Caco-2 (cell line): ENCODE measurements around the gene UBXN10. TPM values are rescaled to one million over a fixed set of nuclear protein-coding genes. Genes with fewer than 3 reads are reported as not detected.

Experiments used
- BruUV-seq: library from RNA; stranded (reverse); fragments of 400-500 nt; replicated peaks from 2 replicates; lab custom pipeline; 2021; lab: Mats Ljungman, UMichigan
- CTCF ChIA-PET: fragments of 300-600 bp; sonication (Branson Sonifier 250); formaldehyde crosslinking; loops from one replicate; lab custom pipeline; 2022; ENCODE audit warnings: antibody characterized with exemption; lab: Charles Lee
- POLR2A ChIA-PET: fragments of 300-600 bp; sonication (Branson Sonifier 250); formaldehyde crosslinking; loops from one replicate; lab custom pipeline; 2022; ENCODE audit warnings: antibody characterized with exemption; lab: Charles Lee
- DNase-seq, 2 experiments: peaks; one replicate each; pipeline versions ENCODE4 v3.0.0 to v3.0.0-alpha.2; 2020 to 2022
- H3K27me3 ChIP-seq: replicated peaks from 2 replicates; pipeline ENCODE4 v1.6.0; 2011; ENCODE audit warnings: low read length; ENCODE audit not compliant: control insufficient read depth, insufficient read depth
- H3K36me3 ChIP-seq: 2 replicates; pipeline ENCODE4 v1.5.1; 2011; ENCODE audit warnings: low read length; ENCODE audit not compliant: control insufficient read depth, insufficient read depth
- H3K4me1 ChIP-seq: fragments of 250-450 bp; sonication (Bioruptor Pico); 2 replicates; pipeline ENCODE4 v1.5.1; 2020; ENCODE audit warnings: mild to moderate bottlenecking
- H3K4me3 ChIP-seq: 2 replicates; pipeline ENCODE4 v1.5.1; 2011; ENCODE audit warnings: low read depth, mild to moderate bottlenecking, control low read depth, low read length
- H3K9me3 ChIP-seq: fragments of 250-450 bp; sonication (Bioruptor Pico); 2 replicates; pipeline ENCODE4 v1.5.1; 2020; ENCODE audit warnings: mild to moderate bottlenecking, moderate library complexity
- H3K27ac Mint-ChIP-seq: one replicate; pipeline ENCODE4 v1.8.0; 2022; ENCODE audit warnings: mixed read lengths; ENCODE audit not compliant: unreplicated experiment
- H3K27me3 Mint-ChIP-seq: one replicate; pipeline ENCODE4 v1.8.0; 2022; ENCODE audit warnings: mixed read lengths; ENCODE audit not compliant: insufficient read depth, unreplicated experiment
- H3K36me3 Mint-ChIP-seq: one replicate; pipeline ENCODE4 v1.8.0; 2022; ENCODE audit warnings: mild to moderate bottlenecking, mixed read lengths; ENCODE audit not compliant: insufficient read depth, unreplicated experiment
- H3K4me1 Mint-ChIP-seq: one replicate; pipeline ENCODE4 v1.8.0; 2022; ENCODE audit warnings: low read depth, mixed read lengths; ENCODE audit not compliant: unreplicated experiment
- H3K4me3 Mint-ChIP-seq: one replicate; pipeline ENCODE4 v1.8.0; 2022; ENCODE audit warnings: mild to moderate bottlenecking, moderate library complexity, mixed read lengths; ENCODE audit not compliant: unreplicated experiment
- H3K9me3 Mint-ChIP-seq: one replicate; pipeline ENCODE4 v1.8.0; 2022; ENCODE audit warnings: mixed read lengths; ENCODE audit not compliant: unreplicated experiment
- CTCF ChIP-seq, 2 experiments: fragments of 200-600 bp in 1 of 2; IDR thresholded peaks; 1 replicate in 1 of 2; 2 replicates in 1 of 2; pipeline versions ENCODE4 v1.5.1 to v1.8.0; 2011 to 2022; ENCODE audit warnings: antibody characterized with exemption in 1 of 2, control low read depth in 1 of 2, inconsistent platforms in 1 of 2, low read depth in 1 of 2, low read length in 1 of 2, mild to moderate bottlenecking in 1 of 2, moderate library complexity in 1 of 2; ENCODE audit not compliant: insufficient read depth in 1 of 2, severe bottlenecking in 1 of 2, unreplicated experiment in 1 of 2
- intact Hi-C: fragments of 100-400 bp; cut with micrococcal nuclease; formaldehyde crosslinking; loops from one replicate; pipeline ENCODE4 v1.10.0; 2022; ENCODE audit not compliant: unreplicated experiment
- total RNA-seq: library from RNA; stranded (reverse); gene quantifications from 2 replicates; pipeline ENCODE4 v1.2.3, GENCODE V29; 2022

Gene UBXN10
- total RNA-seq, 1 experiment from 2014 or later = 0.07 TPM

- H3K4me1 Mint-ChIP-seq = no peaks in the 10 kb centered on the region
- intact Hi-C loops = no loop called here
- DNase-seq = no peak
- Histone ChIP-seq H3K4me3 (no peak overlapping the region), H3K4me1 (no peaks in the 10 kb centered on the region), H3K36me3 (no peaks in the 10 kb centered on the region), H3K9me3 (no peaks in the 10 kb centered on the region), H3K27me3 (no peaks in the 10 kb centered on the region)
- TF ChIP-seq CTCF (IDR thresholded peaks at IDR 0.05; ENCODE audit: insufficient read depth in 1 of 2, low read depth in 1 of 2, low read length in 1 of 2, severe bottlenecking in 1 of 2, unreplicated experiment in 1 of 2) = no peak
- H3K36me3 Mint-ChIP-seq = no peaks in the 10 kb centered on the region
- H3K9me3 Mint-ChIP-seq = no peaks in the 10 kb centered on the region
- no peak overlapping the region for H3K4me3 Mint-ChIP-seq
- H3K27me3 Mint-ChIP-seq = peaks cover 5% of the 10 kb centered on the region
- no peak overlapping the region for H3K27ac Mint-ChIP-seq
- no TSS peak for BruUV-seq
- POLR2A ChIA-PET = no interaction called here
- CTCF ChIA-PET = no interaction called here
Measured at GRCh38 chr1:20197329-20197791, 11.5 kb downstream of the UBXN10 start.

- no peak overlapping the region for H3K4me3 ChIP-seq
- CTCF ChIA-PET = no interaction called here
- peaks cover 5% of the 10 kb centered on the region for H3K27me3 Mint-ChIP-seq
- no peaks in the 10 kb centered on the region for H3K36me3 Mint-ChIP-seq
- H3K36me3 ChIP-seq = no peaks in the 10 kb centered on the region
- no peak overlapping the region for H3K4me3 Mint-ChIP-seq
- H3K4me1 Mint-ChIP-seq = no peaks in the 10 kb centered on the region
- no peak for DNase-seq
- no peaks in the 10 kb centered on the region for H3K9me3 Mint-ChIP-seq
- no peaks in the 10 kb centered on the region for H3K9me3 ChIP-seq
- BruUV-seq = no TSS peak
- no peaks in the 10 kb centered on the region for H3K4me1 ChIP-seq
- H3K27me3 ChIP-seq = no peaks in the 10 kb centered on the region
- POLR2A ChIA-PET = no interaction called here
- TF ChIP-seq CTCF (IDR thresholded peaks at IDR 0.05; ENCODE audit: insufficient read depth in 1 of 2, low read depth in 1 of 2, low read length in 1 of 2, severe bottlenecking in 1 of 2, unreplicated experiment in 1 of 2) = no peak
- intact Hi-C loops = no loop called here
- no peak overlapping the region for H3K27ac Mint-ChIP-seq
Measured at GRCh38 chr1:20198296-20198695, 12.4 kb downstream of the UBXN10 start.

GRCh38 chr1:20198918-20199317 lies 13.0 kb downstream of the UBXN10 start:
- H3K27me3 ChIP-seq = no peaks in the 10 kb centered on the region
- no TSS peak for BruUV-seq
- no peak overlapping the region for H3K4me3 ChIP-seq
- no peak for DNase-seq
- POLR2A ChIA-PET = no interaction called here
- Mint-ChIP-seq H3K27me3 (peaks cover 5% of the 10 kb centered on the region), H3K4me3 (no peak overlapping the region), H3K36me3 (no peaks in the 10 kb centered on the region), H3K27ac (no peak overlapping the region), H3K9me3 (no peaks in the 10 kb centered on the region), H3K4me1 (no peaks in the 10 kb centered on the region)
- no peaks in the 10 kb centered on the region for H3K4me1 ChIP-seq
- intact Hi-C loops = no loop called here
- CTCF ChIA-PET = no interaction called here
- H3K36me3 ChIP-seq = no peaks in the 10 kb centered on the region
- TF ChIP-seq CTCF (IDR thresholded peaks at IDR 0.05; ENCODE audit: insufficient read depth in 1 of 2, low read depth in 1 of 2, low read length in 1 of 2, severe bottlenecking in 1 of 2, unreplicated experiment in 1 of 2) = no peak
- H3K9me3 ChIP-seq = no peaks in the 10 kb centered on the region
